ENCODE measurements around the gene MYBPHL.

The MYBPHL gene

GRCh38 chr1:109263234-109263596 lies 43.6 kb downstream of the MYBPHL start:
- no peak for DNase-seq

GRCh38 chr1:109262231-109263055 lies 44.4 kb downstream of the MYBPHL start:
- no peak for DNase-seq

GRCh38 chr1:109261578-109261977 lies 45.2 kb downstream of the MYBPHL start:
- no peak for DNase-seq

- no peak for DNase-seq
Observed at GRCh38 chr1:109261006-109261405, 45.8 kb downstream of the MYBPHL start.

GRCh38 chr1:109259674-109260557 lies 46.9 kb downstream of the MYBPHL start:
- DNase-seq = no peak

- no peak for DNase-seq
Observed at GRCh38 chr1:109258481-109259466, 48.0 kb downstream of the MYBPHL start.

GRCh38 chr1:109257682-109258421 lies 49.0 kb downstream of the MYBPHL start:
- no peak for DNase-seq

GRCh38 chr1:109256971-109257681 lies 49.7 kb downstream of the MYBPHL start:
- DNase-seq = no peak

- DNase-seq = no peak
Observed at GRCh38 chr1:109256085-109256484, 50.7 kb downstream of the MYBPHL start.

GRCh38 chr1:109255678-109256077 lies 51.1 kb downstream of the MYBPHL start:
- no peak for DNase-seq

- DNase-seq = no peak
Observed at GRCh38 chr1:109255097-109255651, 51.6 kb downstream of the MYBPHL start.

- no peak for DNase-seq
Observed at GRCh38 chr1:109254621-109255096, 52.2 kb downstream of the MYBPHL start.

- DNase-seq = no peak
Observed at GRCh38 chr1:109253803-109254620, 52.8 kb downstream of the MYBPHL start.

GRCh38 chr1:109252893-109253802 lies 53.7 kb downstream of the MYBPHL start:
- no peak for DNase-seq

GRCh38 chr1:109252167-109252892 lies 54.5 kb downstream of the MYBPHL start:
- no peak for DNase-seq

- no peak for DNase-seq
Observed at GRCh38 chr1:109251277-109252166, 55.3 kb downstream of the MYBPHL start.

Measured in stimulated activated CD4-positive, alpha-beta T cell treated with anti-CD3 and anti-CD28 coated beads, Interleukin-4, amount 100 ng/mL, for 1 hour (primary cell).